ENCODE data around the gene FSCN2. TPM values are rescaled to one million over a fixed set of nuclear protein-coding genes. Genes with fewer than 3 reads are reported as not detected.

Gene FSCN2
- total RNA-seq, 1 experiment from 2014 or later: 1.2 TPM

DNA sequence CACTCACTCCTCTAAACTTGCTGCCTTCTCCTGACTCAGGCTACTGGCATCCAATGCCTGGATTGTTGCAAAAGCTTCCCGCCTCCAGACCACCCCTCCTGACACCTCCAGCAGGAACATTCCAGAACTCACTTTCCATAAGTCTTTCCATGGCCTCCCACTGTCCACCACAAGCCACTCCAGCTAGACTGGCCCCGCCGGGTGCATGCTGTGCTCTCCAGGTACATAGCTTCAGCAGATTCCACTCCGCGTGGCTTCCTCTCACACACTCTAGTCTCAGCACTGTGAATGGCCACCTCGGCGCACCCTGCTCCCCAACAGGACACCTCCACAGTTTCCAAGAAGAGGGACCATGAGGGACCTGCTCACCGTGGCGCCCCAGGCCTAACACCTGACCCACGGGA, 49.9 kb downstream of the FSCN2 start:
- BruUV-seq (replicated peaks): no TSS peak
- POLR2A ChIA-PET: interaction anchor here (0.6 kb wide), 1 partner anchor 179 kb away, joined by 6 read pairs; no protein-coding TSS in a partner anchor

DNA sequence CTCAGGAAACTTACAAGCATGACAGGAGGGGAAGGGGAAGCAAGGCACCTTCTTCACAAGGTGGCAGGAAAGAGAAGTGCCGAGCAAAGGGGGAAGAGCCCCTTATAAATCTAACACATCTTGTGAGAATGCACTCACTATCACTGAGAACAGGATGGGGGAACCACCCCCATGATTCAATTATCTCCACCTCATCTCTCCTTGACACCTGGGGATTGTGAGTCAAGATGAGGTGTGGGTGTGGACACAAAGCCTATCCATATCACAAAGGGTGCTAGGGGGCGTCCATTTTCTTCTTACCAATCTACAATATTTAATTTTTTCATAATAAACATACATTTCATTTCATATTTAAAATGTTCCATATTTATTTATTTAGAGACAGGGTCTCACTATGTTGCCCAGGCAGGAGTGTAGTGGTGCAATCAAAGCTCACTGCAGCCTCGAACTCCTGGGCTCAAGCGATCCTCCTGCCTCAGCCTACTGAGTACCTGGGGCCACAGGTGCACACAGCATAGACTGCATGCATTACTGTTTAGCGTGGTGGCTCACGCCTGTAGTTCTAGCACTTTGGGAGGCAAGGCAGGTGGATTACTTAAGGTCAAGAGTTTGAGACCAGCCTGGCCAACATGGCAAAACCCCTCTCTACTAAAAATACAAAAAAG, 50.5 kb downstream of the FSCN2 start:
- H3K4me3 ChIP-seq (ENCODE audit: low read depth in 2 of 2, low read length in 2 of 2): no peak overlapping the region
- DNase-seq (ENCODE audit: low read depth, low spot score) (no peak), ATAC-seq (no peak)
- no TSS peak for BruUV-seq (replicated peaks)
- TF ChIP-seq TCF7L2 (IDR thresholded peaks at IDR 0.05; ENCODE audit: low read depth, low read length) (no peak), SIN3A (IDR thresholded peaks at IDR 0.05; ENCODE audit: borderline replicate concordance, insufficient read depth, low read depth, low read length) (no peak), POLR2AphosphoS5 (IDR thresholded peaks at IDR 0.05; ENCODE audit: low read depth, low read length) (no peak)
- TF ChIP-seq, protein P1, sequence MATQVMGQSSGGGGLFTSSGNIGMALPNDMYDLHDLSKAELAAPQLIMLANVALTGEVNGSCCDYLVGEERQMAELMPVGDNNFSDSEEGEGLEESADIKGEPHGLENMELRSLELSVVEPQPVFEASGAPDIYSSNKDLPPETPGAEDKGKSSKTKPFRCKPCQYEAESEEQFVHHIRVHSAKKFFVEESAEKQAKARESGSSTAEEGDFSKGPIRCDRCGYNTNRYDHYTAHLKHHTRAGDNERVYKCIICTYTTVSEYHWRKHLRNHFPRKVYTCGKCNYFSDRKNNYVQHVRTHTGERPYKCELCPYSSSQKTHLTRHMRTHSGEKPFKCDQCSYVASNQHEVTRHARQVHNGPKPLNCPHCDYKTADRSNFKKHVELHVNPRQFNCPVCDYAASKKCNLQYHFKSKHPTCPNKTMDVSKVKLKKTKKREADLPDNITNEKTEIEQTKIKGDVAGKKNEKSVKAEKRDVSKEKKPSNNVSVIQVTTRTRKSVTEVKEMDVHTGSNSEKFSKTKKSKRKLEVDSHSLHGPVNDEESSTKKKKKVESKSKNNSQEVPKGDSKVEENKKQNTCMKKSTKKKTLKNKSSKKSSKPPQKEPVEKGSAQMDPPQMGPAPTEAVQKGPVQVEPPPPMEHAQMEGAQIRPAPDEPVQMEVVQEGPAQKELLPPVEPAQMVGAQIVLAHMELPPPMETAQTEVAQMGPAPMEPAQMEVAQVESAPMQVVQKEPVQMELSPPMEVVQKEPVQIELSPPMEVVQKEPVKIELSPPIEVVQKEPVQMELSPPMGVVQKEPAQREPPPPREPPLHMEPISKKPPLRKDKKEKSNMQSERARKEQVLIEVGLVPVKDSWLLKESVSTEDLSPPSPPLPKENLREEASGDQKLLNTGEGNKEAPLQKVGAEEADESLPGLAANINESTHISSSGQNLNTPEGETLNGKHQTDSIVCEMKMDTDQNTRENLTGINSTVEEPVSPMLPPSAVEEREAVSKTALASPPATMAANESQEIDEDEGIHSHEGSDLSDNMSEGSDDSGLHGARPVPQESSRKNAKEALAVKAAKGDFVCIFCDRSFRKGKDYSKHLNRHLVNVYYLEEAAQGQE (IDR thresholded peaks at IDR 0.05; ENCODE audit: insufficient read depth in 1 of 2, low read depth in 2 of 2, low read length in 1 of 2): no peak
- TF ChIP-seq, protein P2, sequence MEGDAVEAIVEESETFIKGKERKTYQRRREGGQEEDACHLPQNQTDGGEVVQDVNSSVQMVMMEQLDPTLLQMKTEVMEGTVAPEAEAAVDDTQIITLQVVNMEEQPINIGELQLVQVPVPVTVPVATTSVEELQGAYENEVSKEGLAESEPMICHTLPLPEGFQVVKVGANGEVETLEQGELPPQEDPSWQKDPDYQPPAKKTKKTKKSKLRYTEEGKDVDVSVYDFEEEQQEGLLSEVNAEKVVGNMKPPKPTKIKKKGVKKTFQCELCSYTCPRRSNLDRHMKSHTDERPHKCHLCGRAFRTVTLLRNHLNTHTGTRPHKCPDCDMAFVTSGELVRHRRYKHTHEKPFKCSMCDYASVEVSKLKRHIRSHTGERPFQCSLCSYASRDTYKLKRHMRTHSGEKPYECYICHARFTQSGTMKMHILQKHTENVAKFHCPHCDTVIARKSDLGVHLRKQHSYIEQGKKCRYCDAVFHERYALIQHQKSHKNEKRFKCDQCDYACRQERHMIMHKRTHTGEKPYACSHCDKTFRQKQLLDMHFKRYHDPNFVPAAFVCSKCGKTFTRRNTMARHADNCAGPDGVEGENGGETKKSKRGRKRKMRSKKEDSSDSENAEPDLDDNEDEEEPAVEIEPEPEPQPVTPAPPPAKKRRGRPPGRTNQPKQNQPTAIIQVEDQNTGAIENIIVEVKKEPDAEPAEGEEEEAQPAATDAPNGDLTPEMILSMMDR (IDR thresholded peaks at IDR 0.05): no peak
- no peaks in the 10 kb centered on the region for H3K9me3 ChIP-seq (ENCODE audit: control insufficient read depth, insufficient read depth, low read depth, low read length)
- H3K36me3 ChIP-seq (ENCODE audit: control insufficient read depth, insufficient read depth, low read length): peaks cover 11% of the 10 kb centered on the region; the same call in 1 of the 2 replicates
- peak overlapping the region; percentile 100 for H3K27ac ChIP-seq (ENCODE audit: low read length)
- in situ Hi-C loops (cut with HindIII; ENCODE audit: low pct_unique_long_range_greater_than_20kb, low sequenced_read_pairs): no loop called here
- POLR2A ChIA-PET: interaction anchor here (0.6 kb wide), 1 partner anchor 180 kb away, joined by 6 read pairs; no protein-coding TSS in a partner anchor
- H3K27me3 ChIP-seq (ENCODE audit: control insufficient read depth, insufficient read depth, low read length): no peaks in the 10 kb centered on the region
- CTCF ChIA-PET: interaction anchor here (1.3 kb wide), 1 partner anchor 19 kb away, joined by 4 read pairs; no protein-coding TSS in a partner anchor
- peaks cover 97% of the 10 kb centered on the region for H3K4me1 ChIP-seq (ENCODE audit: control insufficient read depth, insufficient read depth, low read length)
- intact Hi-C loops (cut with micrococcal nuclease; ENCODE audit: unreplicated experiment): no loop called here

More for the DNA sequence above, 49.9 kb downstream of the FSCN2 start:
- TF ChIP-seq POLR2AphosphoS5 (IDR thresholded peaks at IDR 0.05; ENCODE audit: low read depth, low read length) (no peak), SIN3A (IDR thresholded peaks at IDR 0.05; ENCODE audit: borderline replicate concordance, insufficient read depth, low read depth, low read length) (no peak), TCF7L2 (IDR thresholded peaks at IDR 0.05; ENCODE audit: low read depth, low read length) (no peak)
- TF ChIP-seq, protein P1 (IDR thresholded peaks at IDR 0.05; ENCODE audit: insufficient read depth in 1 of 2, low read depth in 2 of 2, low read length in 1 of 2): no peak
- TF ChIP-seq, protein P2 (IDR thresholded peaks at IDR 0.05): no peak
- CTCF ChIA-PET: no interaction called here
- peaks cover 13% of the 10 kb centered on the region; the same call in 1 of the 2 replicates for H3K36me3 ChIP-seq (ENCODE audit: control insufficient read depth, insufficient read depth, low read length)
- H3K27ac ChIP-seq (ENCODE audit: low read length): peak overlapping the region; percentile 100
- intact Hi-C loops (cut with micrococcal nuclease; ENCODE audit: unreplicated experiment) (no loop called here), in situ Hi-C loops (cut with HindIII; ENCODE audit: low pct_unique_long_range_greater_than_20kb, low sequenced_read_pairs) (no loop called here)
- no peak for DNase-seq (ENCODE audit: low read depth, low spot score)
- no peaks in the 10 kb centered on the region for H3K27me3 ChIP-seq (ENCODE audit: control insufficient read depth, insufficient read depth, low read length)
- H3K4me1 ChIP-seq (ENCODE audit: control insufficient read depth, insufficient read depth, low read length): peaks cover 97% of the 10 kb centered on the region
- no peak for ATAC-seq
- H3K4me3 ChIP-seq (ENCODE audit: low read depth in 2 of 2, low read length in 2 of 2): no peak overlapping the region
- no peaks in the 10 kb centered on the region for H3K9me3 ChIP-seq (ENCODE audit: control insufficient read depth, insufficient read depth, low read depth, low read length)

All from Panc1 (cell line).